DOHH2 (cell line): Measurements from ENCODE around the gene TRAF1.

Source experiments
- EZH2phosphoT487 ChIP-seq: fragments of 200-600 bp; sonication (generic); IDR thresholded peaks from 2 replicates; pipeline ENCODE4 v1.6.1; 2017; ENCODE audit warnings: borderline replicate concordance, mild to moderate bottlenecking, antibody characterized with exemption, low read length, moderate library complexity, mixed read lengths
- TF ChIP-seq, protein P1 (sequence below): fragments of 200-600 bp; sonication (generic); IDR thresholded peaks from one replicate; pipeline ENCODE4 v1.5.1; 2014; ENCODE audit warnings: antibody characterized with exemption, mild to moderate bottlenecking, low read depth, low read length; ENCODE audit not compliant: poor library complexity, severe bottlenecking

DNA sequence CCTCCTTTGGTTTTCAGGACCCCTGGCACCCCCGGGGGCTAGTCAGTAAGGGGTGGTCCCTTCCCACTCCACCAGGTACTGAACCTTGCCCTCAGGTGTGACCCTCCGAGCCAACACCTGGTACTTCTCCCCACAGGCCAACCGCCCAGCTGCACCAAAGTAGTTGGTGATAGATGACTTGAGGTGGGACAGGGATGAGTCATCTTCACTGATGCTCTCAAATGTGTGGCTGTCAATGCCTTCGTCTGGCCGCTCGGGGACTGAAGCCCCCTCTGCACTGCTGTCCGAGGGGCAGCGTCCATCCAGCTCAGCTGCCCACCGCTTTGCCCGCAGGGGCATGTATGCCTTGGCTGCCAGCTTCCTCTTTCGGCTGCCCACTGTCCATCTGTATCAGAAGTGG, 68.7 kb downstream of the TRAF1 start:
- TF ChIP-seq, protein P1, sequence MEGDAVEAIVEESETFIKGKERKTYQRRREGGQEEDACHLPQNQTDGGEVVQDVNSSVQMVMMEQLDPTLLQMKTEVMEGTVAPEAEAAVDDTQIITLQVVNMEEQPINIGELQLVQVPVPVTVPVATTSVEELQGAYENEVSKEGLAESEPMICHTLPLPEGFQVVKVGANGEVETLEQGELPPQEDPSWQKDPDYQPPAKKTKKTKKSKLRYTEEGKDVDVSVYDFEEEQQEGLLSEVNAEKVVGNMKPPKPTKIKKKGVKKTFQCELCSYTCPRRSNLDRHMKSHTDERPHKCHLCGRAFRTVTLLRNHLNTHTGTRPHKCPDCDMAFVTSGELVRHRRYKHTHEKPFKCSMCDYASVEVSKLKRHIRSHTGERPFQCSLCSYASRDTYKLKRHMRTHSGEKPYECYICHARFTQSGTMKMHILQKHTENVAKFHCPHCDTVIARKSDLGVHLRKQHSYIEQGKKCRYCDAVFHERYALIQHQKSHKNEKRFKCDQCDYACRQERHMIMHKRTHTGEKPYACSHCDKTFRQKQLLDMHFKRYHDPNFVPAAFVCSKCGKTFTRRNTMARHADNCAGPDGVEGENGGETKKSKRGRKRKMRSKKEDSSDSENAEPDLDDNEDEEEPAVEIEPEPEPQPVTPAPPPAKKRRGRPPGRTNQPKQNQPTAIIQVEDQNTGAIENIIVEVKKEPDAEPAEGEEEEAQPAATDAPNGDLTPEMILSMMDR: no peak
- TF ChIP-seq EZH2phosphoT487: no peak
